Measurements from ENCODE around the gene ATXN1. TPM values are rescaled to one million over a fixed set of nuclear protein-coding genes. Genes with fewer than 3 reads are reported as not detected.

ATXN1 gene
- polyA plus RNA-seq, 1 donor from 2014 or later, result 28.2 TPM

DNA sequence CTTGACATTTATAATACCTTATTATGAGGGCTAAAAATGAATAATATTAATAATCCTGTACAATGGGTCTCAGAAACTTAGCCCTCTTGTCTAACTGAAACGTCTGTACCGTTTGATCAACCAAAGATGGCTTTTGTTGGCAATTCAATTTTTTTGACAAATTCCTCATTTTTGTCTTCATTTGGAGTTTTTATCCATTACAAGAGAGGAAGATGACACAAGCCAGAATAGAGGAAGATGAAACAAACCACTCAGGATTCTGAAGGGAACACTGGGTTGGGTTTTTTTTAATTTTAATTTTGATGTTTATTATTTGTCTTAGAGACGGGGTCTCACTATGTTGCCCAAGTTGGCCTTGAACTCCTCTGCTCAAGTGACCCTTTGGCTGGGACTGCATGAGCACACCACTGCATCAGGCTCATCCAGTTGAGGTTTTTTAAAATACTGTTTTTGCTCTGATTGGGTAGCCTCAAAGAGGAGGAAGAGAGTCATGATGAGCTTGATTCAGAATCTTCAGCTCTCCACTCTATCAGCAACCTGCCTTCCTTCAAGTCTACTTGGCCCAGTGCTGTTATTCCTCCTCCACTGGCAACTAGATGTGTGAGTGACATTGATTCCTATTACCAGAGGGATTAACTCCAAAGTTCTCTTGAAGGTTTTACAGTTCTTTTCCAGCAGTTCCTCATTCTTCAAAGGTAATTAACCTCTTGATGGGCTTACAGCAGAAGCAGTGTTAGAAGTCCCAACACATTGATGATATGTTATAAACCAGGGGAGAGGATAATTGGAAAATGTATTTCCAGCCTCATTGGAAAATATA, 71.3 kb downstream of the ATXN1 start:
- no peaks in the 10 kb centered on the region for H3F3A ChIP-seq (ENCODE audit: insufficient read depth, low read length, poor library complexity, severe bottlenecking)

DNA sequence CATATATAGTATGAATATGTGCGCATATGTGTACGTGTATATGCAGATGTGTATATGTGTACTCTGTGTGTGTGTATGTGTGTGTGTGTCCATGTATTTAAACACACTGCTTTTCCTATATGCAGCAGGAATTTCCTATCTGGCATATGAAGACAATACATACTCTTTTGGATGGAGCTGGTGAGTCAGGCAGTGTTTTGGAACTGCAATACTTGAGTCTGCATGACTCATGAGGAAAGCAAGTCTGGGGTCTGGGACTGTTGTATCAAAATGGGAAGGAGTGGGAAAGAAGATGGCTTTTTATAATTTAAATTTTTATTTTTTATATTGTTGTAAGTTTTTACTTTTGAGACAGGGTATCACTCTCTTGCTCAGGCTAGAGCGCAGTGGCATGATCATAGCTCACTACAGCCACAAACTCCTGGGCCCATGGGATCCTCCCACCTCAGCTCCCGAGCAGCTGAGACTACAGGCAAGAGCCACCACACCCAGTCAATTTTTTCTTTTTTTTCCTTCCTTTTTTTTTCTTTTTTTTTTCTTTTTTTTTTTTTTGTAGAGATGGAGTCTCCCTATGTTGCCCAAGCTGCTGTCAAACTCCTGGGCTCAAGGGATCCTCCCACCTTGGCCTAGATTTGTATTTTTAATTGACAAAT, 72.2 kb downstream of the ATXN1 start:
- no peak overlapping the region for H3K9ac ChIP-seq (ENCODE audit: low read length)

More for the DNA sequence above, 71.3 kb downstream of the ATXN1 start:
- no peak overlapping the region for H2AFZ ChIP-seq (ENCODE audit: low read depth, low read length)
- H4K20me1 ChIP-seq (ENCODE audit: insufficient read depth), result no peaks in the 10 kb centered on the region
- no peak for TF ChIP-seq EZH2 (IDR thresholded peaks at IDR 0.05; ENCODE audit: borderline replicate concordance, insufficient read depth, low read length, poor library complexity, severe bottlenecking)
- H3K27me3 ChIP-seq (ENCODE audit: insufficient read depth, low read depth, low read length), result no peaks in the 10 kb centered on the region
- no peak overlapping the region for H3K4me2 ChIP-seq (ENCODE audit: low read length)
- no peaks in the 10 kb centered on the region for H3K9me2 ChIP-seq (ENCODE audit: insufficient read depth, low read length)
- no peak overlapping the region for H3K27ac ChIP-seq (ENCODE audit: low read length)
- no peaks in the 10 kb centered on the region for H3K9me3 ChIP-seq (ENCODE audit: low read length)
- H3K9ac ChIP-seq (ENCODE audit: low read length), result no peak overlapping the region
- H3K36me3 ChIP-seq (ENCODE audit: insufficient read depth, low read length), result no peaks in the 10 kb centered on the region
- H3K79me2 ChIP-seq (replicated peaks; ENCODE audit: insufficient read depth, low read length), result no peaks in the 10 kb centered on the region
- no peak overlapping the region for H3K4me3 ChIP-seq (ENCODE audit: low read length)

More for the DNA sequence above, 72.2 kb downstream of the ATXN1 start:
- Histone ChIP-seq H3K27ac (ENCODE audit: low read length) (no peak overlapping the region), H3K27me3 (ENCODE audit: insufficient read depth, low read depth, low read length) (no peaks in the 10 kb centered on the region), H3K9me3 (ENCODE audit: low read length) (no peaks in the 10 kb centered on the region), H4K20me1 (ENCODE audit: insufficient read depth) (no peaks in the 10 kb centered on the region), H3K4me2 (ENCODE audit: low read length) (no peak overlapping the region), H3F3A (ENCODE audit: insufficient read depth, low read length, poor library complexity, severe bottlenecking) (no peaks in the 10 kb centered on the region), H2AFZ (ENCODE audit: low read depth, low read length) (no peak overlapping the region), H3K9me2 (ENCODE audit: insufficient read depth, low read length) (no peaks in the 10 kb centered on the region), H3K36me3 (ENCODE audit: insufficient read depth, low read length) (no peaks in the 10 kb centered on the region), H3K4me3 (ENCODE audit: low read length) (no peak overlapping the region), H3K79me2 (replicated peaks; ENCODE audit: insufficient read depth, low read length) (no peaks in the 10 kb centered on the region)
- no peak for TF ChIP-seq EZH2 (IDR thresholded peaks at IDR 0.05; ENCODE audit: borderline replicate concordance, insufficient read depth, low read length, poor library complexity, severe bottlenecking)
- TF ChIP-seq EP300 (conservative IDR thresholded peaks at IDR 0.05; ENCODE audit: poor library complexity, severe bottlenecking), result no peak
- no peak for TF ChIP-seq POLR2AphosphoS5 (IDR thresholded peaks at IDR 0.05)
- no peak for TF ChIP-seq MXI1 (conservative IDR thresholded peaks at IDR 0.05; ENCODE audit: poor library complexity, severe bottlenecking)
- TF ChIP-seq, protein P1, sequence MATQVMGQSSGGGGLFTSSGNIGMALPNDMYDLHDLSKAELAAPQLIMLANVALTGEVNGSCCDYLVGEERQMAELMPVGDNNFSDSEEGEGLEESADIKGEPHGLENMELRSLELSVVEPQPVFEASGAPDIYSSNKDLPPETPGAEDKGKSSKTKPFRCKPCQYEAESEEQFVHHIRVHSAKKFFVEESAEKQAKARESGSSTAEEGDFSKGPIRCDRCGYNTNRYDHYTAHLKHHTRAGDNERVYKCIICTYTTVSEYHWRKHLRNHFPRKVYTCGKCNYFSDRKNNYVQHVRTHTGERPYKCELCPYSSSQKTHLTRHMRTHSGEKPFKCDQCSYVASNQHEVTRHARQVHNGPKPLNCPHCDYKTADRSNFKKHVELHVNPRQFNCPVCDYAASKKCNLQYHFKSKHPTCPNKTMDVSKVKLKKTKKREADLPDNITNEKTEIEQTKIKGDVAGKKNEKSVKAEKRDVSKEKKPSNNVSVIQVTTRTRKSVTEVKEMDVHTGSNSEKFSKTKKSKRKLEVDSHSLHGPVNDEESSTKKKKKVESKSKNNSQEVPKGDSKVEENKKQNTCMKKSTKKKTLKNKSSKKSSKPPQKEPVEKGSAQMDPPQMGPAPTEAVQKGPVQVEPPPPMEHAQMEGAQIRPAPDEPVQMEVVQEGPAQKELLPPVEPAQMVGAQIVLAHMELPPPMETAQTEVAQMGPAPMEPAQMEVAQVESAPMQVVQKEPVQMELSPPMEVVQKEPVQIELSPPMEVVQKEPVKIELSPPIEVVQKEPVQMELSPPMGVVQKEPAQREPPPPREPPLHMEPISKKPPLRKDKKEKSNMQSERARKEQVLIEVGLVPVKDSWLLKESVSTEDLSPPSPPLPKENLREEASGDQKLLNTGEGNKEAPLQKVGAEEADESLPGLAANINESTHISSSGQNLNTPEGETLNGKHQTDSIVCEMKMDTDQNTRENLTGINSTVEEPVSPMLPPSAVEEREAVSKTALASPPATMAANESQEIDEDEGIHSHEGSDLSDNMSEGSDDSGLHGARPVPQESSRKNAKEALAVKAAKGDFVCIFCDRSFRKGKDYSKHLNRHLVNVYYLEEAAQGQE (IDR thresholded peaks at IDR 0.05; ENCODE audit: borderline replicate concordance), result no peak
- no peak for TF ChIP-seq TAF1 (IDR thresholded peaks at IDR 0.05; ENCODE audit: low read depth)
- no peak for TF ChIP-seq SMC3 (conservative IDR thresholded peaks at IDR 0.05; ENCODE audit: poor library complexity)
- TF ChIP-seq RAD21 (conservative IDR thresholded peaks at IDR 0.05), result no peak
- TF ChIP-seq, protein P2, sequence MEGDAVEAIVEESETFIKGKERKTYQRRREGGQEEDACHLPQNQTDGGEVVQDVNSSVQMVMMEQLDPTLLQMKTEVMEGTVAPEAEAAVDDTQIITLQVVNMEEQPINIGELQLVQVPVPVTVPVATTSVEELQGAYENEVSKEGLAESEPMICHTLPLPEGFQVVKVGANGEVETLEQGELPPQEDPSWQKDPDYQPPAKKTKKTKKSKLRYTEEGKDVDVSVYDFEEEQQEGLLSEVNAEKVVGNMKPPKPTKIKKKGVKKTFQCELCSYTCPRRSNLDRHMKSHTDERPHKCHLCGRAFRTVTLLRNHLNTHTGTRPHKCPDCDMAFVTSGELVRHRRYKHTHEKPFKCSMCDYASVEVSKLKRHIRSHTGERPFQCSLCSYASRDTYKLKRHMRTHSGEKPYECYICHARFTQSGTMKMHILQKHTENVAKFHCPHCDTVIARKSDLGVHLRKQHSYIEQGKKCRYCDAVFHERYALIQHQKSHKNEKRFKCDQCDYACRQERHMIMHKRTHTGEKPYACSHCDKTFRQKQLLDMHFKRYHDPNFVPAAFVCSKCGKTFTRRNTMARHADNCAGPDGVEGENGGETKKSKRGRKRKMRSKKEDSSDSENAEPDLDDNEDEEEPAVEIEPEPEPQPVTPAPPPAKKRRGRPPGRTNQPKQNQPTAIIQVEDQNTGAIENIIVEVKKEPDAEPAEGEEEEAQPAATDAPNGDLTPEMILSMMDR (IDR thresholded peaks at IDR 0.05; ENCODE audit: poor library complexity, severe bottlenecking), result no peak

Data from neural cell (in vitro differentiated cells).